Muscle of leg (tissue), 11 donors: ENCODE results near the gene KDM5B. TPM values are rescaled to one million over a fixed set of nuclear protein-coding genes. Genes with fewer than 3 reads are reported as not detected.
"Not testable (repeated sequence)": the region's sequence is repeated elsewhere in the genome, so short reads cannot be mapped to it uniquely, and the experiment has no call there.

Experiments
- DNase-seq: peaks from one replicate; pipeline ENCODE4 v3.0.0; 2013
- H3K27ac ChIP-seq: one replicate; pipeline ENCODE4 v1.5.1; 2013; ENCODE audit warnings: mild to moderate bottlenecking, low read length, control low read depth
- H3K27me3 ChIP-seq: one replicate; pipeline ENCODE4 v1.6.1; 2013; ENCODE audit warnings: low read length; ENCODE audit not compliant: control insufficient read depth, insufficient read depth
- H3K36me3 ChIP-seq: one replicate; pipeline ENCODE4 v1.6.1; 2013; ENCODE audit warnings: low read length; ENCODE audit not compliant: control insufficient read depth, insufficient read depth
- H3K4me1 ChIP-seq: one replicate; pipeline ENCODE4 v1.6.1; 2013; ENCODE audit warnings: low read length; ENCODE audit not compliant: control insufficient read depth, insufficient read depth
- H3K4me3 ChIP-seq: one replicate; pipeline ENCODE4 v1.5.1; 2013; ENCODE audit warnings: low read length, control low read depth
- H3K9me3 ChIP-seq: replicated peaks from 2 replicates; pipeline ENCODE4 v1.6.1; 2013; ENCODE audit warnings: low read depth, low read length; ENCODE audit not compliant: control insufficient read depth
- WGBS: methylation state at CpG from one replicate; pipeline ENCODE4 v1.1.5; 2013; ENCODE audit warnings: missing lambda C conversion rate; ENCODE audit not compliant: insufficient coverage; 5-methylcytosine and 5-hydroxymethylcytosine counted together
- polyA plus RNA-seq, 8 donors: library from polyadenylated mRNA; unstranded; fragments of 120-200 nt; gene quantifications; one replicate each; pipeline versions ENCODE4 v1.2.1 to v1.2.3, GENCODE V29; 2013; ENCODE audit warnings: inconsistent platforms in 1 of 8, low replicate concordance in 1 of 8; ENCODE audit not compliant: insufficient read length in 8 of 8, insufficient read depth in 1 of 8
- total RNA-seq: library from RNA; stranded (reverse); fragments of 120-200 nt; gene quantifications from one replicate; pipeline ENCODE4 v1.2.4, GENCODE V29; 2013

KDM5B gene
- total and polyA plus RNA-seq, 9 donors, result 34.9 to 55.7 (median 44.5) TPM

DNA sequence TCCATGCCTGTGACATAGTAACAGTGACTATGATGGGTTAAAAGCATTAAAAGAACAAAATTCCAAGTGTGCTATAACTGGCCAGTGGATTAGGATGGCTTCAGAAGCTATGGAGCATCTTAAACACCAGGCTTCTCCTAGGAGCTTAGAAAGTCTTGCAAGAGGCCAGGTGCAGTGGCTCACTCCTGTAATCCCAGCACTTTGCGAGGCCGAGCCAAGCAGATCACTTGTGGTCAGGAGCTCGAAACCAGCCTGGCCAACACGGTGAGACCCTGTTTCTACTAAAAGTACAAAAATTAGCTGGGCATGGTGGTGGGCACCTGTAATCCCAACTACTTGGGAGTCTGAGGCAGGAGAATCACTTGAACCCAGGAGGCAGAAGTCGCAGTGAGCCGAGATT, 85.2 kb downstream of the KDM5B start:
- 71% methylated on average over 2 of the region's 6 CpGs for WGBS
- H3K27ac ChIP-seq, H3K4me3 ChIP-seq, H3K9me3 ChIP-seq, DNase-seq, H3K27me3 ChIP-seq, H3K4me1 ChIP-seq: not testable (repeated sequence)
- H3K36me3 ChIP-seq, result peaks cover 10% of the 10 kb centered on the region

GRCh38 chr1:202716654-202717053, 91.6 kb downstream of the KDM5B start:
- WGBS, result 50% methylated on average over 1 of the region's 2 CpGs
- Histone ChIP-seq H3K27ac (no peak overlapping the region), H3K27me3 (peaks cover 17% of the 10 kb centered on the region), H3K36me3 (no peaks in the 10 kb centered on the region), H3K4me3 (no peak overlapping the region), H3K9me3 (no peaks in the 10 kb centered on the region), H3K4me1 (no peaks in the 10 kb centered on the region)
- no peak for DNase-seq

DNA sequence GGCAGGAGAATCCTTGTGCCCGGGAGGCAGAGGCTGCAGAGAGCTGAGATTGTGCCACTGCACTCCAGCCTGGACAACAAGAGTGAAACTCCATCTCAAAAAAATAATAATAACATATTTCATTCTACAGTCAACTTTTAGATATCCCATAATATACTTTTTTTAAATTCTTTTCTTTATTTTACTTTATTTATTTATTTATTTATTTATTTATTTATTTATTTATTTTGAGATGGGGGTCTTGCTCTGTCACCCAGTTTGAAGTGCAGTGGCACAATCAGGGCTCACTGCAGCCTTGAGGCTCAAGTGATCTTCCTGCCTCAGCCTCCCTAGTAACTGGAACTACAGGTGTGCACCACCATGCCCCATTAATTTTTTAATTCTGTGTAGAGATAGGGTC, 94.0 kb downstream of the KDM5B start:
- not testable (repeated sequence) for DNase-seq, H3K36me3 ChIP-seq, H3K4me3 ChIP-seq, H3K9me3 ChIP-seq, H3K27ac ChIP-seq
- WGBS, result no CpG with 5 or more reads among the region's 1 CpG
- Histone ChIP-seq H3K27me3 (peaks cover 41% of the 10 kb centered on the region), H3K4me1 (peaks cover 13% of the 10 kb centered on the region)

DNA sequence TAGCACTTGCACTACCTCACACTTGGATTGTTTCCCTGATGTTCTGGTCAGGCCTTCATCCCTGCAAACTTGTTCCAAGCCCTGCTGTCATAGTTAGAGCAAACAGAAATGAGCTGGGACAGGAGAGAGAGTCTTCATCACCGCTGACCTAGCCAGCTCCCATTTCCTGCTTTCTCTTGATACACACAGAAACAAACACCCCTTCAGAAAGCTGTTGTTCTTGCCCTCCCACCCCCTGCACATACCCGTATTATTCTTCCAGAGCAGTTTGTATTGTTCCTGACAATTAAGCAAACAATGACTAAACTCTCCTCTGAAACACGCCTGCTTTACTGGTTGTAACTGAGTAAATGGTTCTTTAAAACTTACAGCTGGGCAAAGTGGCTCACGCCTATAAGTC, 95.1 kb downstream of the KDM5B start:
- Histone ChIP-seq H3K4me3 (no peak overlapping the region), H3K9me3 (no peaks in the 10 kb centered on the region), H3K27ac (no peak overlapping the region), H3K4me1 (peaks cover 13% of the 10 kb centered on the region), H3K36me3 (no peaks in the 10 kb centered on the region), H3K27me3 (peaks cover 52% of the 10 kb centered on the region)
- WGBS, result 14% methylated on average over 1 of the region's 4 CpGs
- peak; percentile 26 for DNase-seq

- Histone ChIP-seq H3K36me3 (no peaks in the 10 kb centered on the region), H3K4me3 (no peak overlapping the region), H3K9me3 (no peaks in the 10 kb centered on the region), H3K4me1 (peaks cover 13% of the 10 kb centered on the region), H3K27me3 (peaks cover 62% of the 10 kb centered on the region), H3K27ac (no peak overlapping the region)
- 55% methylated on average over 4 of the region's 9 CpGs for WGBS
- DNase-seq, result no peak
Observed at GRCh38 chr1:202711949-202712635, 96.1 kb downstream of the KDM5B start.

DNA sequence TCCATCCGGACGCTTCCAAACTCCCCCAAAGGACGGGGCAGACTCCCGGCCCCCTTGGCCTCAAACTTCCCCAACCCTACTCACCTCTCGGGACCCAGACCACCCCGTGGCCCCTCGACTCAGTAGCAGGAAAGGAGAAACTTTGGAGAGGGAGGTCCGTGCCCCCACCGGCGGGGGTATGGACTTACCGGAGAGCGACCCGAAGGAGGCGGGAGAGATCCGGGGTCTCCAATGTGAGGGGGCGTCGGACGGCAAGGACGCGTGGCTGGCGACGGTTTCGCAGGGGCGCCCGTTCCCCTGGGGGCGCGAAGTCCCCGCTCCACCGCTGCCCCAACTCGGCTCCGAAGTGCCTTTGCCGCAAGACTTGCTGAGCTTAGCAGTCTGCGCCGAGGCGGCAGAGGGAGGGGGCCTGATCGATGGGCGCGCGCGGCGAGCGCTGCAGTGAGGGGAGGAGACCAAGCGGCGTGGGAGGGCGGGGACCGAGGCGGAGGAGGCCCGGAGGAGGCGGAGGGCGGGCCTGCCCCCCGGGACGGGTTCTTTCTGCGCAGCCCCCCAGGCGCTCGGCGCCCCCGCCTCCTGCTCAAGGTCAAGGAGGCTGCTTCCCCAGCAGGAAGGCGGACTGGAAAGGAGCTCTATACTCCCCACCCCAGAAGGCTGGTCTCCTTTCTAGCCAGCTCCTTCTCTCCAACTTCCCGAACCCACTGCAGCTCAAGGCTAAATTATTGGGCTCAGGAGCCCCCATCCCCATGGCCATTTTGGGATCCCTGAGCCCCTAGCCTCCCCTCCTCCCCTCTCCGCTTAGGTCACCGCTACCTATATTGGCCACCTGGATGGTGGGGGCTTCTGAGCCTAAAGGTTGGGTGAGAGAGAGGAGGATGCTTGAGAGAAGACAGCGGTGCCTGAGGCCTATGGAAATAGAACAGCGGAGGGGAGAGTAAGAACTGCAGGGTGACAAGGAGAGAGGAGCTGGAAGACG, 97.9 kb downstream of the KDM5B start, which contains the start of gene SYT2:
Gene SYT2, minus strand, starts transcription at position 385 of the 976 bp plus-strand sequence. CDS start 104,682 bp downstream, outside the sequence.
- DNase-seq, result peak; percentile 69
- Histone ChIP-seq H3K36me3 (no peaks in the 10 kb centered on the region), H3K27ac (no peak within 1 kb of the TSS), H3K27me3 (peaks cover 71% of the 10 kb centered on the region), H3K9me3 (no peaks in the 10 kb centered on the region), H3K4me3 (peak within 1 kb of the TSS; percentile 39), H3K4me1 (peaks cover 13% of the 10 kb centered on the region)
- WGBS, result 2% methylated on average over 45 of the region's 64 CpGs

GRCh38 chr1:202709276-202710041, 98.8 kb downstream of the KDM5B start:
- Histone ChIP-seq H3K9me3 (no peaks in the 10 kb centered on the region), H3K36me3 (no peaks in the 10 kb centered on the region), H3K27me3 (peaks cover 80% of the 10 kb centered on the region), H3K4me1 (peaks cover 13% of the 10 kb centered on the region), H3K27ac (no peak overlapping the region), H3K4me3 (peak overlapping the region; percentile 39)
- WGBS, result 0% methylated on average over 9 of the region's 34 CpGs
- no peak for DNase-seq

DNA sequence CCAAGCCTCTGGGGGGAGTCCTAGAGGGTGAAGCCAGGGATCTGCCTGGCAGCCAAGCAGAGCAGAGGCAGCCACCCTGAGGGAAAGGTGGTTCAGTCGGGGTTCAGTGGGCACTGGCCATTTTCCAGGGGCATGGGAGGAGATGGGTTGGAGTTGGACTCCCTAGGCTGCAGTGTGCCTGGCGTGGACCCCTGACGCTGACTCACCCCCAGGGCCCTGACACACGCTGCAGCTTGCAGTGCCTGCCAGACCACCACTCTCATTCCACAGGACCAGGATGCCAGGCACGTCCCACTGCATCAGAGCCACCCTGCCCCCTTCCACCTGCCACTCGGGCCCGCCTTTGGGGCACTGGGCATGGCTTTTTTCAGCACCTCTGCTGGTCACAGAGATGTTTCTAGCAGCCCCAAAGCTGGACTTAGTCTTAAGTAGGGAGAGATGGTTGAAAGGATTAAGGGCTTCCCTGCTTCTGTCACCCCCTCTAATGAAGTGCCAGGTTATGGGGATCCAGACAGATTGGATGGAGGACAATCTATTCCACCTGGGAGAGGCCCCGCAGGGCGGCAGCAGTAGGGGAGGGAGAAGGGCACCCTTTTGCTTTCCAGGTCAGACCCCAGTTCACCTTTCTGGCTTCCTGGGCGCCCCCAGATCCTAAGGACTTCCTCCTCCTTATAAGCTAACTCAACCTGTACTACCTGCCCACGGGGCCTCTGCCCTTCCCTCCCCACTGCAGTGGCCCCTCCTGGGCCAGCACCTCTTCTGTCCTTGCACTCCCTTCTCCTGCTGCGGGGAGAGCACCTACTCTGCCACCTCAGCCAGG, 99.6 kb downstream of the KDM5B start:
- 60% methylated on average over 10 of the region's 12 CpGs for WGBS
- no peaks in the 10 kb centered on the region for H3K9me3 ChIP-seq
- peaks cover 13% of the 10 kb centered on the region for H3K4me1 ChIP-seq
- H3K36me3 ChIP-seq, result no peaks in the 10 kb centered on the region
- no peak for DNase-seq
- peaks cover 88% of the 10 kb centered on the region for H3K27me3 ChIP-seq
- no peak overlapping the region for H3K27ac ChIP-seq
- no peak overlapping the region for H3K4me3 ChIP-seq

DNA sequence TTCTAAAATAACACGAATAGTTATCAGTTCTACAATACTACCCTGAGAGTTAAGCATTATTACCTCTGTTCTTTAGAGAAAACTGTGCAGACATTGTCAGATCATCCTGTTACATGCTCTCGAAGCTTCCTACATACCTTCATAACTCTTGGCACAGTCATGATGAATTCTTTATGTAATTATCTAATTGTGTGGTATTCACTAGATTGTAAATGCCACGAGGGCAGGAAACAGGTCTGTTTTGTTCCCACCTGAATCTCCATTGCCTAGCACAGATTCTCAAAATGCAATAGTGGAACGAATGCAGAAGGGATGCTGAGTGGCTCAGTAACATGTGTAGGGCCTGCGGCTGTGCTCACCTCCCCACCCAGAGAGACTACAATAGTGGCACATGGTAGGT, 101.4 kb downstream of the KDM5B start:
- Histone ChIP-seq H3K4me3 (no peak overlapping the region), H3K36me3 (no peaks in the 10 kb centered on the region), H3K27me3 (peaks cover 88% of the 10 kb centered on the region), H3K9me3 (no peaks in the 10 kb centered on the region), H3K27ac (no peak overlapping the region), H3K4me1 (peaks cover 13% of the 10 kb centered on the region)
- DNase-seq, result no peak
- no CpG with 5 or more reads among the region's 5 CpGs for WGBS
